Right renal cortex interstitium (tissue), 3 donors: ENCODE data around the gene SMIM8. TPM values are rescaled to one million over a fixed set of nuclear protein-coding genes. Genes with fewer than 3 reads are reported as not detected.

Experiments
- DNase-seq, 3 donors: peaks; one replicate each; pipeline ENCODE4 v3.0.0-alpha.2; 2013; ENCODE audit warnings: low read depth in 3 of 3, low spot score in 2 of 3
- polyA plus RNA-seq, 3 donors: library from polyadenylated mRNA; unstranded; fragments of 120-200 nt; gene quantifications; one replicate each; pipeline ENCODE4 v1.2.1, GENCODE V29; 2013; ENCODE audit not compliant: insufficient read length in 3 of 3

SMIM8 gene
- polyA plus RNA-seq, 3 donors: 17.0 to 18.9 (median 18.7) TPM

DNA sequence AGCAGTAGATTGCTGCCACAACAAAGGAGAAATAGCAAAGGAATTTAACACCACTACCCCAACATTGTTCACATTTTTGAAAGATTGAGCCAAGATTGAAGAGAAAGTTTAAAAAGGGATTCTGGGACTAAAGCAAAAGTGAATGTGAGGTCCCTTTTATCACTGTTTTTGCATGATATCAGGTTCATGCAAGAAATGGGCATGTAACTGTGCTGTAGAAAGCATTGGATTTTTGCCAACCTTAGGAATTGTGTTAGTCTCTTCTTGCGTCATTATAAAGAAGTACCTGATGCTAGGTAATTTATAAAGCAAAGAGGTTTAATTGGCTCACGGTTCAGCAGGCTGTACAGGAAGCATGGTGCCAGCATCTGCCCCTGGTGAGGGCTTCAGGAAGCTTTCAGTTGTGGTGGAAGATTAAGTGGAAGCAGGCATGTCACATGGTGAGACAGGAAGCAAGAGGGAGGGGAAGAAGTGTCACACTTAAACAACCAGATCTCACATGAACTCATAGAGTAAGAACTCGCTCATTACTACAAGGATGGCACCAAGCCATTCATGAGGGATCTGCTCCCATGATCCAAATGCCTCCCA lies 11.3 kb downstream of the SMIM8 start:
- DNase-seq: no peak

DNA sequence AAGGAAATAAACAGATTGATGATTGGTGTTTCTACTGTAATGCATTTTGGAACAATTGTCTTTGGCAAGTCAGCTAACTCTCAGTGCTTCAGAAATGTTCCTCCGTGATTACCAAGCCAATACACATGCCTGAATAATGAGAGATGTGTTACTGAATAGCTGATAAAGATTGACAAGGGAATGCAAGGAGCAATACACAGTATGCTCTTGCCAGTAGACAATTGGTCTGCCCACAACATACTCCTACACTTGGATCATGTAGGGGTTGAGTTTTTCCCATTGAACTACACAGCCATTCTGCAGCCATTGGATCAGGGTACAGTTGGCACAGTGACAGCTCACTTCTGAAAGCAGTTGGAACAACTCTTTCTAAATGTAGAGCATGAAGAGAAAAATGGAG lies 12.3 kb downstream of the SMIM8 start:
- no peak for DNase-seq

DNA sequence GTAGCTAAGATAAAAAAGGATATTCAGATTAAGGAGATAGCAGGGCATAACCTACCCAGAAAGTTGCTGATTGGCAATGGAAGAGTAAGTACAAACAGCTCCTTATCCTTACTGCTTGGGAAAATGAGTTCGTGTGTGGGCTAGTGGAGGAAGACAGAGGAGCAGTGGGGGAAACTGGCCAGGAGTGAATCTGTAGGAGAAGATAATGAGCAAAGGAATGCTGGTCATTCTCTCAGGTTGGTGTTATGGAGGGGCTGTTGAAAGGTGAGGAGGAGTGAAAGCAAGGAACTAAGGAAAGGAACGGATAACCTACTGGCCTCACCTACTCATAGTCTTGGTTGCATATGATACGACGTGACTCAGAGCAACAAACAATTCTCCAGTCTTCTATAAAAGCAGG lies 14.0 kb downstream of the SMIM8 start:
- no peak for DNase-seq

DNA sequence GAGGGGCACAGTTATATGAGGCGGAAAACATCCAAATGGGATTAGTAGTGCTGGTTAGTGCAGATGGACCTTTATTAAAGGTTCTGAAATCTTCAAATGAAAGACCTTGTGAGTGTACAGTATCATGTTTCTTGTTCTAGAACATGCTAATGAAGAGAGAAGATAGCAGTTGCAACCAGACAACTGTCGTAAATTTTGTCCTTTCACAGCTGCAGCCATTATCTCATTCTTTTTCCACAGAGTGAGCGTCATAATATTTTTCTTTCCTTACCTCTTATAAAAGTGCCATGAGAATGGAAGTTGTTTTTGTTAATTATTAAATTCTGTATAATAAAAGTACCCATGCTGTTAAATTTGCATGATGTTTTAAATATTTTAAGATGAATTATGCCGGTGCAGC lies 17.8 kb downstream of the SMIM8 start:
- no peak for DNase-seq

DNA sequence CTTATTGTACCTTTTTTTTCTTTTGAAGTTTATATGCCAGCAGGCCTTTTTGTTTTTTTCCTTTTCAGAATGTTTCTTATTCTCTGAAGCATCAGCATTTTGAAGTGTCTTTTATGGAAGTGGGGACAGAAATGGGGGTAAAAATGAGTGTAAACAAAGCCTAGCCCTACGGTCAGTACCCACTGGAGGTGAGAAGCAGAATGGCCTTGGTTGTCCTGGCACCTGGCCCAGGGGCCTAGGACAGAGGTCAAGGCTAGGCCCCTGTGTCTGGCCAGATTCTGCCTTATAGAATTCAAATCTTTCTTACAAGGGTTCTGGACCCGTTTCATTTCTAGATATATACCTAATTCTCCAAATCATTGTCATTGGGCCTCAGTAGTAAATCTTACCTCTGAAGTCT lies 18.8 kb downstream of the SMIM8 start:
- DNase-seq: no peak

DNA sequence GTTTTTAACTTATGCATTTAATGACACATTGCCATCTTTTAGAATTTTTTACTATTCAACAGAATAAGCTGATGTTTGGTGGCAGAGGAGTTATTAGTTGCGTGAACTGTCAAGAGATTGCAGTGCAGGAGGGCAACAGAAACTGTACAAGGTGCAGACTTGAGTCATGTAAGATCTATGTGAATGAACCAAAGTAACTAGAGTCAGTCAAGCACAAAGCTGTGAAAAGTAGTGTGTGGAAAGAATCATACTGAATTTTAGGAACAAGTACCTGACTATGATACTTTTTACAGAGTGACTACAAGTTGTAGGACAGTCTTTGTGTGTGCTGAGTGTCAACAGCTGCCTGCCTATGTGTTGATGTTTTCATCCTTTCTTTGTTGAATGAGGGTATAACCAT lies 19.5 kb downstream of the SMIM8 start:
- DNase-seq: no peak

DNA sequence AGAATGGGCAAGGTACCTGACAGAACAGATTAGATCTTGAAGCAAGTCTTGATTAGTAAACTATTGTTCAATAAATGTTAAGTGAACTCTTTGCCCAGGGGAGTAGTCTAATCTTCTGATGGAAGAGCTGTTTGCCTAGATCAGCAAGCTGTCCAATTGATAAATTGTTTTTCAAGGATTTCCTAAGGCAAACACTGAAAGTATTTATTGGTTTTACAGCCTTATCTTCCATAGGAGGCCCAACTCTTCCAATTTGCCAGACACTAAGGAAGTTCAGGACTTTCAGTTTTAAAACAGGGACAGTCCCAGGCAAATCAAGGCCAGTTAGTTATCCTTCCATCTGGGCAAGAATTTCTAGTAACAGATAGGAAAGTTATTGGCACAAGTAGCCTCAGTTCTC lies 20.4 kb downstream of the SMIM8 start:
- no peak for DNase-seq

DNA sequence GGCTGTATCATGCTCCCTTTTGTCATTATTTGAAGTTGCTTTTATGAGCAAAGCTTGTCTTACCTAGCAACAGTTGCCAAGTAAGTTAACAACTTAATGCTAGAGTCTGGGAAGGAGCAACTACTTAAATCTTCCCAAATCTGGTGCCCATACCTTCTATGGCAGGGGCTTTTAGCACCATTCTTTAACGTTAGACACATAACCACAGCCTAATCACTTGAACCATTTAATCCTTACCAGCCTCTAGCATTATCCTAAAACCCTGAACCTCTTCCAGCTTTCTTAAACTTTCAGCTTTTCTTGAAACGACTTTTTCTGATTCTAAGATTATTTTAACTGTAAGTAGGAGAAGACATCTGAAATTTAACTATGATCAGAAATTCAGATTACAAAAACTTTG lies 22.3 kb downstream of the SMIM8 start, which contains the start of gene C6orf163:
Gene C6orf163, plus strand, starts transcription at position 83 of the 400 bp plus-strand sequence. Its CDS starts 287 bp downstream, at position 370.
- no peak for DNase-seq

DNA sequence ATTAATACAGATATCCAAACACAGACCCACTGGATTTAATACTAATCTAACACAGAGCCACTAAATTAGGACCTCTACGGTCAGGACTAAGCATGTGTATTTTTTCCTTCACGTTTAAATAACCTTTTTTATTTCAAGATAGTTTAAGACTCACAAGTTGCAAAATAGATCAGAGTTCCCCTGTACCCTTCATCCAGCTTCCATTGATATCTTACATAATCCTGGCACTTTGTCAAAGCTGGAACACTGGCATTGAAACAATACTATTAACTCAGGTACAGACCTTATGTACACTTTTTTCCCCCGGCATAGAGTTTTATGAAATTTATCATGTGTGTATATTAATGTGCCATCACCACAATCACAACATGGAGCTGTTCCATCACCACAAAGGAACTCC lies 24.3 kb downstream of the SMIM8 start:
- DNase-seq: no peak

DNA sequence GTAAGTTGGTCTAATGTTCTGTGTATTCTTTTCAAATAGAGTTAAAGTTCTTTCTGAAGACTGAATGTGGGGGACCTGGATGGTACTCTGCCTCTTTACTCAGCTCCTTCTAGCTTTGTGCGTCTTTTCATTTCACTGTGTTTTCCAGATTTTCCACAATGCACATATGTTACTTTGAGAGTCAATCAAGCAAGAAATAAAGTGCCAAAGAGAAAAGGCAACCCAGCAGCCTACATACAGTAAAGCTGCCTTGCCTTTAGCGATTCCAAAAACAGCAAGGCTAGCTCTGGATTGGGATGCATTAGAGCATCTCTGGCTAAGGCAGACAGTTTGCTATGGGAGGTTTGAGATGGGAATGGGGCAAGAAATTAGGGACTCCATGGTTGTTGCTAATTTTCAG lies 27.5 kb downstream of the SMIM8 start:
- DNase-seq: no peak

DNA sequence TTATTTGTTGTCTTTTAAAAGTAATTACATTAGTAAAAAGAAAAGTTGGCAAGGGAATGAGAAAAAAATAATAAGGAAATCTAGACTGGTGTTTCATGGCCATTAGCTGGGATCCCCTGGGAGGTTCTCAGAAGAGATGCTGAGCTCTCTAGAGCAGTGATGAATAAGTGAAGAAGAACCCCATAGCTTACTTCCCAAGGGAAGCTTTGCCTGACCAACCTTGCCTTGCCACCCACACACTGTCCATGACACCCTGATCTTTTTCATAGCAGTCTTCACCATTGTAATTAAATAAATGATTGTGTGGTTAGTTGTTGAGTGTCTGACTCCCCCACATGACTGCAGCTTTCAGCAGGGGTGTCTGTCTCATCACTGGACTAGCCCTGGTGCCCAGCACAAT lies 28.1 kb downstream of the SMIM8 start:
- DNase-seq: no peak

DNA sequence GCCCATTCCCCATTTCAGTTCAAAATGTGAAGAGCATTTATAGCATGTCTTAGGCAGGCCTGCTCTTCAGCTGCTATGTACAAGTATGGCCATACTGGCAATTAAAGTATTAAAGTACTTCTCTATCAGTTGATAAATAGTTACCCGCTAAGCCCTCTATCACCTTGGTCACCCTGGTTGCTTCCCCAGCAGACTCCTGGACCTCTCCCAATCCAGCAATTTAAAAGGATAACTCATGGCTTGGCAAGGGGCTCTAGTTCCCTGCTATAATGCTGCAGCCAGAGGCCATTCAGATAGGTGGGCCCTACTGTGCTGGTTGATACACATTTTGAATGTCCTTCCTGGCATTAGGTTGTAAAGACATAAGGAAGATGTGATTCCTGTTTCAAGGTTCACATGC lies 29.2 kb downstream of the SMIM8 start:
- DNase-seq: no peak

DNA sequence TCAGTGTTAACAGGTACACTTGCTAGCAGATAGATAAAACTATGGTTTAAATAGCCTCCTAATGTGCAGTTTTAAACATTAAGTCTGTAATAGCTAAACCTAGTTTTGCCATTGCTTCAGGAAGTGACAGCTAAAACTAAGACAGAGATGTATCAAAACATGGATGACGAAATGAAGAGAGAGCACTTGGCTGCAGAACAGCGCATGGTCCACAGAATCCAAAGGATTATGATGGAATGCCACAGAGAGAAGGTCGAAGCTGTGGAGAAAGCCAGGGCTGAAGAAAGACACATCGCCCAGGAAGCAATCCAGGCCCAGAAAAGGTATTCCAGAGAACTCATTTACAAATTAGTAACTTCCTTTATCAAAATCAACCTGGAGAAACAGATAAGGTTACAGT lies 33.8 kb downstream of the SMIM8 start:
- DNase-seq: no peak

DNA sequence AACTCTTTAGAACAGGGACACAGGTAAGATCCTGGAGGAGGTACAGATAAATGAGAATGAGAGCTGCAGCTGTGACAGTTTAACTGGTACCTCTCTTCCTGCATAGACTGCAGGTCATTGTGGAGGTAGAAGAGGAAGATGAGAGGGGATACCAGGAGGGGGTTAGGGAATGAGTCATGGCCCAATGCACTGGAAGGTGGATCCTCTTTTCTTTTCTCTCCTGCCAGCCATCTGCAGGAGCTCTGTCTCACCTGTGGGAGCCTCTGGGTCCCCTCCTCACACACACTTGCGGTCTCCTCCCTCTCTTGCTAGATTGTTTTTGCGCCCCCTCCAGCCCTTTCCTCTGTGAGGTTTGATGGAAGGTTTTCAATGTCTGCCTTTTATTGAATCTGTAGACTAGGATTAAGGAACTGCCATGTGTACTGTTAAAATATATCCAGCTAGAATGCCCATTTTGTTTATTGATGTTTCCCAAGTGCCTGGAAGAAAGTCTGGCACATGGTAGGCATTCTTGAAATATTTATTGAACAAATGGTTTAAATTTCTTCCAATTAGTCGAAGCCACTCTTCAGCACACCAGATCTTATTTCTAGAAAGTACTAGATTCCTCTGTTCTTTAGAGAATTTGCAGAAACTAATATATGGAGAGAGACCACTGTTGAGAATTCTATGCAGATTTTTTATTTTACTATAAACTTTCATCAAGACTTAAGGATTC lies 35.2 kb downstream of the SMIM8 start:
- no peak for DNase-seq

DNA sequence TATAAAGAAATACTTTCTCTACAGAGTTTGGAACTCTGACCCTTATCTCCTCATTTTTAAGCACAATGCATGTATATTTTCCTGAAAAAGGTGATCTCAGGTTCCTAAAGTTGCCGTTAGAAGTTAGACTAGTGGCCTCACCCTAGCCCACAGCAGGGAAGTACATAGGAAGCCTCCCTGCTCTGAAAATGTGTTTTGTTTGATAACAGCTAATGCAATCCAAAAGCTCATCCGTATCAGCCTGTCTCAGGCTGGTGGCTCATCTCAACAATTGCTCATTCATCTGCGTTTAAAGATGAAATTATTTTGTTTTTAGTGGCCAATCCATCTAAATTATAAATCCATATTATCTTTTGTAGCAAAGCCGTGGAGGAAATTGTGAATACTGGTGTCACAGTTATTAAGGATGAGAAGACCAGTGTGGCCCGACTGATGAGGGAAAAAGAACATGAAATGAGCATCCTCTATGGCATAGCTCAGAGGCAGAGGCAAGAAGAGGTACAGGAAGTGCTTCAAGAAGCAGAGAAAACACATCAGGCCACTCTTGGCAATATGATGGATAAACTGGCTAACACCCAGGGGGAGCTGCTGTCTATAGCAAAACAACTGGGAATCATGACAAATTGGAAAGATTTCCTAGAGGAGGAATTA lies 42.3 kb downstream of the SMIM8 start:
- DNase-seq: no peak

DNA sequence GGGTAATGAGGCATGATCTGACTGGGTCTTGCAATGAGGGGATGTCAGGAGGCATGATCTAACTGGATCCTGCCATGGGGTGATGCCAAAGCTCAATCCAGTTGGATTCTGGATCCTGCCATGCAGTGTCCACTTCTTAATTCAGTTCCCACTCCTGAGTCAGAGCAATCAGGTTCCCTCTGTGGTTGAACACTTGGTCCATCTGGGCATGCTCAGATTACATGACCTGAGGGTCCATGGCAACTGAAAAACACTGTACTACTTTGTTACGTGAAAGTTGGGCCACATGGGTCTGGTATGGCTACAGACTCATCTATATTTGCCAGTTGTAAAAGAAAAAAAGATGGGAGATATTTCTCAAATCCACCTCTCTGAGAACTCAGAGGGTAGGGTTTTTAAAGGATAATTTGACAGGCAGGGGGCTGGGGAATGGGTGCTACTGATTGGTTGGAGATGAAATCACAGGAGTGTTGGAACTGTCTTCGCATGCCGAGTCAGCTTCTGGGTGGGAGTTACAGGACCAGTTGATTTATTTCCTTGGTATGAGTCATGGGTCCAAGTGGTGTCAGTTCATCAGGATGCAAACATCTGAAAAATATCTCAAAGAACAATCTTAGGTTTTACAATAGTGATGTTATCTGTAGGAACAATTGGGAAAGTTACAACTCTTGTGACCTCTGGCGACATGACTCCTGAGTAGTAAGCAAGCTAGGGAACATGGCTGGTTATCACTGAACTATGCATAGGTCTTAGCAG lies 43.9 kb downstream of the SMIM8 start:
- no peak for DNase-seq

DNA sequence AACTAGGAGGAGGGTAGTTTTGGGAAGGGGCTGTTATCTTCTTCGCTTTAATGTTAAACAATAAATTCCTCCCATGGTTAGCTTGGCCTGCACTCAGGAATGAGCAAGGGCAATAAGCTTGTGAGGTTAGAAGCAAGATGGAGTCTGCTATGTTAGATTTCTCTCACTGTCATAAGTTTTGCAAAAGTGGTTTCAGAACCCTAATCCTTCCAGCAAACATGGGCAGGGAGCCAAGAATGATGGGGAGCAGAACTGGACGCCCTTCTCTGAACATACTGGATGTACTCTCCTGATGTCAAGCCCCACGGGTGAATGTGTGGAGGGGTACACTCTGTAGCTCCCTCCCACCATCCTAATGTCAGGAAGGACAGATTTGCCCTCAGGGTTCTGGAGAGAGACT lies 44.5 kb downstream of the SMIM8 start:
- no peak for DNase-seq

DNA sequence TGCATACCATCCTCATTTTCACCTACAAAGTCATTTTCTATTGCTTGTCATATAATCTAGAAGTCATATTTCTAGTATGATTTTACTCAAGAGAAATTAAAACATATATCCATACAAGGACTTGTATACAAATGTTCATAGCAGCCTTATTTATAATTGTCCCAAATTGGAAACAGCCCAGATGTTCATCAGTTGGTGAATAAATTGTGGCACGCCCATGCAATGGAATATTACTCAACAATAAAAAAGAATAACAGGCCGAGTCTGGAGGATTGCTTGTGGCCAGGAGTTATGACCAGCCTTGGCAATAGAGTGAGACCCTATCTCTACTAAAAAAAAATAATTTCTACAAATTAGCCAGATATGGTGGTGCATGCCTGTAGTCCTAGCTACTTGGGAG lies 51.0 kb downstream of the SMIM8 start:
- DNase-seq: no peak

DNA sequence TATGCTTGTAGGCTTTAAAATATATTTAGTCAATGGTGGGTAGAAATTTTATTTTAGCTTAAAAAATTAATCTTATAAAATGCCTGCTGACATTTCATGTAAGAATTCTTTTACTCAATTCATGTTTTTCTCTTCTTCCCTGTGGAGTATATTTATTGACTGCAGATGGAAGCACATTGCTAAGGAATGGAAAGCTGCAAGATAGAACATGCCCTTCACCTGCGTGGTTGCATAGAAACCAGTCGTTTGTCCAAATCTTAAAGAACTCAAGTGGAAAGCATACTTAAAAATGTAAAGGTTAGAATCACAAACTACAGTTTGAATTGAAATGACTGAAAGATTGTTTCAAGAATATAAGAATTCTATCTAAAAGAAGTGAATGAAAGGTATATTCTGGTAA lies 52.9 kb downstream of the SMIM8 start:
- no peak for DNase-seq

DNA sequence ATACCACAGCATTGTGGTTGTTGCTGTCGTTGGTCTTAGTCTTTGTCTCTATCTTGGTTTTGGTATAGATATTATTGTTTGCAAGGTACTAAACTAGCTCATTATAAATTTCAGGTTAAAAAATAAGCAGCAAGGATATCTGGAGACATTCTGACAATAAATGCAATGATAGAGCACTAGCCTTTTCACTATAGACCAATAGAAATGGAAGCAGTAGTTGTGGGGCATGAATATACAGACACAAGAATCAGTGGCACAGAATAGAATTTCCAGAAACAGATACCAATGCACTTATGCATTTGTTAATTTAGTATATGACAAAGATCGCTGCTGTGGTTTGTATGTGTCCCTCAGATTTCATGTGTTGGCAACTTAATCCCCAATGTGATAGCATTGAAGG lies 54.3 kb downstream of the SMIM8 start:
- DNase-seq: no peak

DNA sequence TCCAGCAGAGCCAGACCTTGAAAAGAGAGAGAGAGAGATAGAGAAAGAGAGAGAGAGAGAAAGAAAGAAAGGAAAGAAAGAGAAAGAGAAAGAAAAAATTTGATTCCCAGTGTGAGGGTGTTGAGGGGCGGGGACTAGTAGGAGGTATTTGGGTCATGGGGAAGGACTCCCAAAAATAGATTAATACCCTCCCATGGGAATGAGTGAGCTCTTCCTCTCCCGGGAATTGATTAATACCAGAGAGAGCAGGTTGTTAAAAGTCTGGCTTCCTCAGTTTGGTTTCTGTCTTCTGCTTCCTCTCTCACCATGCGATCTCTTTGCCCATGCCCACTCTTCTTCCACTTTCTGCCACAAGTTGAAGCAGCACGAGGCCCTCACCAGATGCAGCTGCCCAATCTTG lies 56.6 kb downstream of the SMIM8 start:
- no peak for DNase-seq

DNA sequence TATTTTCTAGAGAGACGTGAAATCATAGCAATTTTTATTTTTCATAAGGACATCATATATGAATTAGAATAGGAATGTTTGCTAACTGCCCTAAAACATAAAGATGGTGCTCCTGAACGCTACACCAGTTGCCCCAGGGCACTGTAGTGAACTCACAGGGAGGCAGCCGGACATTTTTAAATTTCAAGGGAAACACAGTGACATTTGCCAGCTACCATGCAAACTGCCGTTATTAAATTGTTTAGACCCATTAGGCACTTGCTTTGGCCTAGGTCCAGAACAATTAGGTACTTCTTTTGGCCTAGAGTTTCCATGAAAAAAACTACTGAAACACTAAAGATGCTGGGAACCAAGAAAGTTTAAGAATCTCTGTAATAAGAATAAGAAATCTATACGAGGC lies 60.5 kb downstream of the SMIM8 start:
- no peak for DNase-seq
